Naive thymus-derived CD4-positive, alpha-beta T cell (primary cell): ENCODE measurements around the gene AOC1. TPM values are rescaled to one million over a fixed set of nuclear protein-coding genes. Genes with fewer than 3 reads are reported as not detected.

Experiments used
- ATAC-seq: fragments of 150-1000 bp; cut with Tn5 transposase; 2 replicates; pipeline ENCODE4 v1.10.0; 2021; ENCODE audit warnings: mild to moderate bottlenecking, moderate library complexity
- CTCF ChIA-PET: fragments of 350-600 bp; sonication (Branson Sonifier 250); formaldehyde crosslinking; loops from one replicate; lab custom pipeline; 2021; ENCODE audit warnings: antibody characterized with exemption; lab: Charles Lee
- POLR2A ChIA-PET: fragments of 350-600 bp; sonication (Branson Sonifier 250); formaldehyde crosslinking; loops from one replicate; lab custom pipeline; 2021; ENCODE audit warnings: antibody characterized with exemption, inconsistent platforms; lab: Charles Lee
- DNase-seq, 9 donors: peaks; one replicate each; pipeline versions ENCODE4 v3.0.0 to v3.0.0-alpha.2; 2020 to 2022; ENCODE audit warnings: mixed read lengths in 1 of 9
- H3K27ac ChIP-seq: one replicate; pipeline ENCODE4 v1.7.0; 2013; ENCODE audit warnings: mild to moderate bottlenecking, low read depth, low read length, moderate library complexity
- H3K27me3 ChIP-seq, 2 donors: one replicate each; pipeline ENCODE4 v1.7.0; 2013; ENCODE audit warnings: low read length in 2 of 2, mild to moderate bottlenecking in 2 of 2, moderate library complexity in 2 of 2; ENCODE audit not compliant: control insufficient read depth in 2 of 2, insufficient read depth in 2 of 2
- H3K36me3 ChIP-seq, 3 experiments: 1 replicate in 2 of 3; 2 replicates in 1 of 3; pipeline ENCODE4 v1.7.0; 2013; ENCODE audit warnings: low read length in 3 of 3, mild to moderate bottlenecking in 3 of 3, moderate library complexity in 1 of 3; ENCODE audit not compliant: insufficient read depth in 3 of 3, control insufficient read depth in 2 of 3
- H3K4me1 ChIP-seq, 2 donors: one replicate each; pipeline ENCODE4 v1.7.0; 2013; ENCODE audit warnings: low read length in 2 of 2, mild to moderate bottlenecking in 2 of 2, moderate library complexity in 1 of 2; ENCODE audit not compliant: control insufficient read depth in 2 of 2, insufficient read depth in 2 of 2
- H3K4me3 ChIP-seq: 2 replicates; pipeline ENCODE4 v1.7.0; 2013; ENCODE audit warnings: mild to moderate bottlenecking, low read length
- H3K9me3 ChIP-seq, 3 experiments: 1 replicate in 2 of 3; 2 replicates in 1 of 3; pipeline ENCODE4 v1.7.0; 2013; ENCODE audit warnings: low read length in 3 of 3; ENCODE audit not compliant: control insufficient read depth in 2 of 3
- H3K27ac Mint-ChIP-seq, 9 donors: one replicate each; pipeline ENCODE4 v1.8.0; 2020 to 2022; ENCODE audit warnings: mixed read lengths in 9 of 9, mild to moderate bottlenecking in 8 of 9, moderate library complexity in 5 of 9, inconsistent platforms in 2 of 9
- H3K27me3 Mint-ChIP-seq, 5 donors: one replicate each; pipeline ENCODE4 v1.8.0; 2021 to 2022; ENCODE audit warnings: mixed read lengths in 5 of 5, mild to moderate bottlenecking in 1 of 5
- H3K36me3 Mint-ChIP-seq, 5 donors: one replicate each; pipeline ENCODE4 v1.8.0; 2020 to 2022; ENCODE audit warnings: mixed read lengths in 5 of 5, mild to moderate bottlenecking in 3 of 5, inconsistent platforms in 1 of 5
- H3K4me1 Mint-ChIP-seq, 7 donors: one replicate each; pipeline ENCODE4 v1.8.0; 2020 to 2022; ENCODE audit warnings: mixed read lengths in 7 of 7, mild to moderate bottlenecking in 3 of 7, inconsistent platforms in 1 of 7
- H3K4me3 Mint-ChIP-seq, 10 donors: one replicate each; pipeline ENCODE4 v1.8.0; 2020 to 2022; ENCODE audit warnings: mild to moderate bottlenecking in 10 of 10, mixed read lengths in 10 of 10, moderate library complexity in 6 of 10, inconsistent platforms in 2 of 10
- H3K9me3 Mint-ChIP-seq, 11 donors: one replicate each; pipeline ENCODE4 v1.8.0; 2020 to 2022; ENCODE audit warnings: mixed read lengths in 11 of 11, mild to moderate bottlenecking in 4 of 11, inconsistent platforms in 1 of 11, moderate library complexity in 1 of 11
- intact Hi-C, 2 donors: fragments of 100-400 bp; cut with micrococcal nuclease; formaldehyde crosslinking; loops; one replicate each; pipeline ENCODE4 v1.15.1; 2023
- polyA plus RNA-seq, 2 donors: library from polyadenylated mRNA; unstranded; fragments of 300-500 nt; fragmentation: Illumina TruSeq; gene quantifications; one replicate each; pipeline ENCODE4 v1.2.3, GENCODE V29; 2021
- total RNA-seq, 6 experiments: library from RNA in 5 of 6; stranded (reverse) in 5 of 6; gene quantifications; 1 replicate in 5 of 6; 2 replicates in 1 of 6; pipeline ENCODE4 v1.2.3 and lab custom pipeline; 2021 to 2026

AOC1 gene
- total and polyA plus RNA-seq, 7 experiments from 2014 or later, result 0.56 TPM; not detected in 6

- Mint-ChIP-seq H3K36me3 (no peaks in the 10 kb centered on the region), H3K27me3 (peaks cover 24 to 46% (median 33%) of the 10 kb centered on the region in 5 donors)
These were observed 20.5 kb upstream of the AOC1 start for GRCh38 chr7:150831851-150832250.

GRCh38 chr7:150835019-150835418 is 17.3 kb upstream of the AOC1 start:
- no peak overlapping the region for H3K4me3 ChIP-seq
- no peaks in the 10 kb centered on the region for H3K4me1 ChIP-seq
- no peaks in the 10 kb centered on the region for H3K36me3 ChIP-seq
- no peak overlapping the region for H3K27ac ChIP-seq
- ATAC-seq (no peak), DNase-seq (no peak)
- Mint-ChIP-seq H3K4me1 (peaks cover 0 to 1% (median 0%) of the 10 kb centered on the region in 7 donors), H3K9me3 (no peaks in the 10 kb centered on the region), H3K36me3 (no peaks in the 10 kb centered on the region), H3K27ac (no peak overlapping the region), H3K4me3 (no peak overlapping the region), H3K27me3 (peaks cover 18 to 26% (median 21%) of the 10 kb centered on the region in 5 donors)
- ChIA-PET POLR2A (no interaction called here), CTCF (no interaction called here)
- intact Hi-C loops, result no loop called here
- no peaks in the 10 kb centered on the region for H3K9me3 ChIP-seq
- no peaks in the 10 kb centered on the region for H3K27me3 ChIP-seq

More at GRCh38 chr7:150831851-150832250, 20.5 kb upstream of the AOC1 start:
- POLR2A ChIA-PET, result no interaction called here
- H3K27me3 ChIP-seq, result no peaks in the 10 kb centered on the region
- H3K9me3 Mint-ChIP-seq, result no peaks in the 10 kb centered on the region
- no peak for DNase-seq
- no peak overlapping the region for H3K4me3 ChIP-seq
- H3K4me1 Mint-ChIP-seq, result no peaks in the 10 kb centered on the region
- CTCF ChIA-PET, result no interaction called here
- no peaks in the 10 kb centered on the region for H3K4me1 ChIP-seq
- intact Hi-C loops, result no loop called here
- no peaks in the 10 kb centered on the region for H3K36me3 ChIP-seq
- H3K9me3 ChIP-seq, result no peaks in the 10 kb centered on the region
- no peak overlapping the region for H3K27ac Mint-ChIP-seq
- ATAC-seq, result no peak
- H3K27ac ChIP-seq, result no peak overlapping the region
- no peak overlapping the region for H3K4me3 Mint-ChIP-seq

DNA sequence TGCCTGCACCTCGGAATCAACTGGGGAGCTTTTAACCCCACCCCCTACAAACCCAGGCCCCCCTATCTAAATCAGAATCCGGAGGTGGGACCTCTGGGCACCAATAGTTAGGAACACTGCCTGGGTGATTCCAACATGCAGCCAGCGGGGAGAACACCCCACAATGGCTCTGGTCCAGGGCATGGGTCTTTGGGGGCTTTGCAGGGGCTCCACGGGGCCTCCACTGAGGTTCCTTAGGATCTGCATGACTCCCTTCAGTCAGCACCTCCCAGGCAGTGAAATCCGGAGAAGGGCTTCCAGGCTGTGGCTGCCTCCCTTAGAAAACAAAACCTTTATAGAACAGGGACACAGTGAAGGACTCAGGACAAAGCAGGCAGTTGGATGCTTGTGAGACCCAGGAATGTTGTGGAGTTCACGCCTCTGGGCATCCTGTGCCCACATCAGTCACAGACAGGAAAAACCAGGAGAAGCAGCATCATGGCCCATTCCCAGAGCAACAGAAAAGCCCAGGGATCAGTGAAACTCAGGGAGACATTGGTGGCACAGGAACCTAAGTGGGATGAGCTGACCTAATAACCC is 16.5 kb upstream of the AOC1 start:
- no peak for DNase-seq
- peaks cover 12 to 23% (median 21%) of the 10 kb centered on the region in 5 donors for H3K27me3 Mint-ChIP-seq
- CTCF ChIA-PET, result interaction anchor here (0.6 kb wide), 1 partner anchor 31 kb away, joined by 4 read pairs; no protein-coding TSS in a partner anchor
- Histone ChIP-seq H3K9me3 (no peaks in the 10 kb centered on the region), H3K36me3 (no peaks in the 10 kb centered on the region), H3K27ac (no peak overlapping the region), H3K4me3 (no peak overlapping the region), H3K4me1 (no peaks in the 10 kb centered on the region), H3K27me3 (no peaks in the 10 kb centered on the region)
- POLR2A ChIA-PET, result interaction anchor here (0.6 kb wide), 1 partner anchor 16 kb away, joined by 3 read pairs; no protein-coding TSS in a partner anchor
- intact Hi-C loops, result no loop called here
- peaks cover 0 to 2% (median 0%) of the 10 kb centered on the region in 7 donors for H3K4me1 Mint-ChIP-seq
- ATAC-seq, result no peak
- no peaks in the 10 kb centered on the region for H3K9me3 Mint-ChIP-seq
- no peak overlapping the region for H3K27ac Mint-ChIP-seq
- no peak overlapping the region for H3K4me3 Mint-ChIP-seq
- no peaks in the 10 kb centered on the region for H3K36me3 Mint-ChIP-seq

- H3K36me3 Mint-ChIP-seq, result no peaks in the 10 kb centered on the region
- intact Hi-C loops, result no loop called here
- H3K27ac Mint-ChIP-seq, result no peak overlapping the region
- peaks cover 0 to 19% (median 5%) of the 10 kb centered on the region in 5 donors for H3K27me3 Mint-ChIP-seq
- H3K9me3 Mint-ChIP-seq, result no peaks in the 10 kb centered on the region
- Histone ChIP-seq H3K4me1 (no peaks in the 10 kb centered on the region), H3K4me3 (no peak overlapping the region), H3K9me3 (no peaks in the 10 kb centered on the region), H3K27ac (no peak overlapping the region), H3K27me3 (no peaks in the 10 kb centered on the region), H3K36me3 (no peaks in the 10 kb centered on the region)
- CTCF ChIA-PET, result no interaction called here
- H3K4me3 Mint-ChIP-seq, result no peak overlapping the region
- DNase-seq, result no peak
- no peak for ATAC-seq
- POLR2A ChIA-PET, result no interaction called here
- H3K4me1 Mint-ChIP-seq, result peaks cover 0 to 2% (median 0%) of the 10 kb centered on the region in 7 donors
These were observed 13.2 kb upstream of the AOC1 start for GRCh38 chr7:150838965-150839650.

DNA sequence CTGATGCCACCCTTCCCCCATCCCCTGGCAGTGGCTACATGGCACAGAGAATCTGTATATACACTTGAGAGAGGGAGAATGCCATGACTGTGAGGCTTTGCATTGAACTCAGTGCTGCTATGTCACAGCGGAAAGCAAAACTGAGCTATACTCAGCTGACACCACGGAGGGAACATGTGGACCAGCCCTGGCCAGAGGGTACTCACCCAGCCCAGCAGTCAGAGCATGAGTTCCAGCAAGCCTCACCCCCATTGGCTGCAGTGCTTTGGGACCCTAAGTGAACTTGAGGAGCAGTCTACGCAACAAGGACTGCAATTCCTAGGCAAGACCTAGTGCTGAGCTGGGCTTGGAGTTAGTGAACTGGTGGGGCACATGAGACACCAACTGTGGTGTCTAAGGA is 10.3 kb upstream of the AOC1 start:
- Mint-ChIP-seq H3K27ac (no peak overlapping the region), H3K36me3 (no peaks in the 10 kb centered on the region), H3K4me1 (peaks cover 0 to 2% (median 0%) of the 10 kb centered on the region in 7 donors), H3K4me3 (no peak overlapping the region), H3K27me3 (peaks cover 0 to 25% (median 0%) of the 10 kb centered on the region in 5 donors), H3K9me3 (no peaks in the 10 kb centered on the region)
- H3K9me3 ChIP-seq, result no peaks in the 10 kb centered on the region
- intact Hi-C loops, result no loop called here
- H3K36me3 ChIP-seq, result no peaks in the 10 kb centered on the region
- H3K4me3 ChIP-seq, result no peak overlapping the region
- CTCF ChIA-PET, result no interaction called here
- H3K4me1 ChIP-seq, result no peaks in the 10 kb centered on the region
- H3K27ac ChIP-seq, result no peak overlapping the region
- no peaks in the 10 kb centered on the region for H3K27me3 ChIP-seq
- POLR2A ChIA-PET, result no interaction called here
- DNase-seq (no peak), ATAC-seq (no peak)

- Histone ChIP-seq H3K9me3 (no peaks in the 10 kb centered on the region), H3K27me3 (no peaks in the 10 kb centered on the region), H3K27ac (no peak overlapping the region), H3K36me3 (no peaks in the 10 kb centered on the region), H3K4me1 (no peaks in the 10 kb centered on the region), H3K4me3 (no peak overlapping the region)
- ChIA-PET POLR2A (no interaction called here), CTCF (no interaction called here)
- Mint-ChIP-seq H3K27ac (no peak overlapping the region), H3K36me3 (no peaks in the 10 kb centered on the region), H3K4me1 (peaks cover 0 to 2% (median 0%) of the 10 kb centered on the region in 7 donors), H3K4me3 (no peak overlapping the region), H3K27me3 (peaks cover 0 to 24% (median 0%) of the 10 kb centered on the region in 5 donors), H3K9me3 (no peaks in the 10 kb centered on the region)
- DNase-seq (no peak), ATAC-seq (no peak)
- intact Hi-C loops, result no loop called here
These were observed 9.6 kb upstream of the AOC1 start for GRCh38 chr7:150842716-150843115.
